BLaER1 treated with 17β-estradiol and CSF1 and Interleukin-3, amounts not matched to agents 10 nM and 100 nM (cell line): Measurements from ENCODE around the gene TMEM204.

ENCODE experiments used
- H3K27ac ChIP-seq, 11 experiments: shearing (Covaris generic); formaldehyde crosslinking; 2 replicates each; pipeline ENCODE4 v1.8.1; 2022
- H3K27me3 ChIP-seq, 11 experiments: shearing (Covaris generic); formaldehyde crosslinking; 2 replicates each; pipeline ENCODE4 v1.8.1; 2022
- H3K36me3 ChIP-seq, 11 experiments: shearing (Covaris generic); formaldehyde crosslinking; 2 replicates each; pipeline ENCODE4 v1.8.1; 2022
- H3K4me1 ChIP-seq, 10 experiments: shearing (Covaris generic); formaldehyde crosslinking; 2 replicates each; pipeline ENCODE4 v1.8.1; 2022
- H3K4me2 ChIP-seq, 11 experiments: shearing (Covaris generic); formaldehyde crosslinking; 2 replicates each; pipeline ENCODE4 v1.8.1; 2022
- H3K4me3 ChIP-seq, 10 experiments: shearing (Covaris generic); formaldehyde crosslinking; 2 replicates each; pipeline ENCODE4 v1.8.1; 2022
- H3K9ac ChIP-seq, 11 experiments: shearing (Covaris generic); formaldehyde crosslinking; 2 replicates each; pipeline ENCODE4 v1.8.1; 2022
- H3K9me3 ChIP-seq, 11 experiments: shearing (Covaris generic); formaldehyde crosslinking; replicated peaks in 1 of 11; 2 replicates each; pipeline ENCODE4 v1.8.1; 2022
- H4K20me1 ChIP-seq, 11 experiments: shearing (Covaris generic); formaldehyde crosslinking; 2 replicates each; pipeline ENCODE4 v1.8.1; 2022
- Cebpa-rat ChIP-seq, 11 experiments: shearing (Covaris generic); IDR thresholded peaks; 2 replicates each; pipeline ENCODE4 v1.8.1; 2022

Gene TMEM204

DNA sequence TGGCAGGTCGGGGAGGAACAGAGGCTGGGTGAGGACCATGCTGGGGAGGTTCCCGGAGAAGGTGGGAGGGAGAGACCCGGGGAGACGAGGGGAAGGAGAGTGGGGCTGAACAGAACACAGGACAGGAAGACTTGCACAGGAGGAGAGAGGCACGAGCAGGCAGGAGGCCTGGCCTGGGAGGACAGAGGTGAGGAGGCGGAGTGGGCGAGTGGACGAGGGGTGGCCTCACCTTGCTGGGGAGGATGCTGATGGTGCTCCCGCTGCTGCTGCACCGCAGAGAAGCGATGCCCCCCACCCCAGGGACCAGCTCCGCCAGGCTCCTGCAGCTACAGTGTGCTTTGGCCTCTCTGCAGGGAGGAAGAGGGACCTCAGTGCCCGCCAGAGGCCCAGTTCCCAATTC lies 34.5 kb downstream of the TMEM204 start:
- Histone ChIP-seq H3K4me1 (peaks cover 14 to 40% (median 27%) of the 10 kb centered on the region in 10 experiments), H3K27me3 (no peaks in the 10 kb centered on the region), H3K27ac (no peak overlapping the region), H3K4me2 (no peak overlapping the region), H3K9me3 (no peaks in the 10 kb centered on the region), H3K9ac (no peak overlapping the region), H4K20me1 (peaks cover 0 to 13% (median 0%) of the 10 kb centered on the region in 11 experiments; a peak in 5 of 22 replicates), H3K36me3 (peaks cover 0 to 32% (median 4%) of the 10 kb centered on the region in 11 experiments; a peak in 9 of 22 replicates), H3K4me3 (no peak overlapping the region)
- TF ChIP-seq Cebpa-rat (IDR thresholded peaks at IDR 0.05) = no peak

DNA sequence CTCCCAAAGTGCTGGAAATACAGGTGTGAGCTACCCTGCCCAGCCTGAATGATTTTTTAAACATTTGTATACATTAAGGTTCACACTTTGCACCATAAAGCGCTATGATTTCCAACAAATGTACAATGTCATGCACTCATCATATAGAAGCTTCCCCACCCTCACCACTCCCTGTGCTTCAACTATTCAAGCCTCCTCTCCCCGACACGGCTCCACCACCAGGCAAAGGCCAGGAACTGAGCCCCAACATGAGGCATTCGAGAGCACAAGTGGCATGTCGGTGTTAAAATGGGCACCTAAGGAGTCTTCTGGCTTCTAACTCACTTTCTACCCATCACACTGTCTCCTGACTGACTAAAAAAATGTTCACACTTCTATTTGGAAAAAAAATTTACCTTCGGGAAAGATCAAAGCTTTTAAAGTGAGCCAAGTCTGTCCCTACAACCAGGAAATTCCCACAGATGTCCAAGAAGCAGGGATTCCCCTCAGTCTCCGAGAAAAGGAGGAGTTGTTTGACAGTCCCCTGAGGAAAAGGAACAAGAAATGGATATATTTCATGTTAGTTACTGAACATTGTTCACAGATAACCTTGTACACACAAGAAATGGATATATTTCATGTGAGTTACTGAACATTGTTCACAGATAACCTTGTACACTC lies 37.7 kb downstream of the TMEM204 start:
- Histone ChIP-seq H3K4me1 (peaks cover 8 to 22% (median 13%) of the 10 kb centered on the region in 10 experiments; a peak in 19 of 20 replicates), H3K36me3 (peaks cover 0 to 23% (median 0%) of the 10 kb centered on the region in 11 experiments; a peak in 10 of 22 replicates), H3K4me3 (no peak overlapping the region), H3K9me3 (no peaks in the 10 kb centered on the region), H4K20me1 (peaks cover 0 to 6% (median 0%) of the 10 kb centered on the region in 11 experiments; a peak in 2 of 22 replicates), H3K27ac (no peak overlapping the region), H3K27me3 (no peaks in the 10 kb centered on the region), H3K4me2 (no peak overlapping the region), H3K9ac (no peak overlapping the region)
- TF ChIP-seq Cebpa-rat (IDR thresholded peaks at IDR 0.05) = no peak

DNA sequence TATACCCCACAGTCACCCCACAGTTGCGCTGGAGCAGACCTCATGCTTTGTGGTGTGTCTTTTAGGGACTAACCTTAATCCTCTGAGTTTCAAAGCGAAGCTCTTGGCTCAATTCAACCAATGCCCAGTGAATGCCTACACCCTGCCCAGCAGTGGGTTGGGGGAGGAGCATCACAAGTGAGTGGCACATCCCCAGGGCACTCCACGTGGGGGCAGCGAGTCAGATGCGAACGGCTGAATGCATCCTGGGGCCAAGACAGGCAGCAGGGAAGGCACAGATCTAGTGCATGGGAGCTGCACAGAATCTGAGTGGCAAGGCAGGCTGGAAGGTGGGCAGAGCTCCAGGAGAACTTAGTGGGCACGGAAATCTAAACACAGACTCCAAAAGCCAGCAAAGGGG lies 39.2 kb downstream of the TMEM204 start:
- H3K36me3 ChIP-seq = peaks cover 0 to 25% (median 2%) of the 10 kb centered on the region in 11 experiments; a peak in 11 of 22 replicates
- no peak overlapping the region for H3K9ac ChIP-seq
- H3K27me3 ChIP-seq = no peaks in the 10 kb centered on the region
- peaks cover 6 to 18% (median 12%) of the 10 kb centered on the region in 10 experiments; a peak in 18 of 20 replicates for H3K4me1 ChIP-seq
- H3K4me3 ChIP-seq = no peak overlapping the region
- TF ChIP-seq Cebpa-rat (IDR thresholded peaks at IDR 0.05) = no peak
- H4K20me1 ChIP-seq = no peaks in the 10 kb centered on the region; a peak in 2 of 22 replicates
- no peak overlapping the region for H3K4me2 ChIP-seq
- no peaks in the 10 kb centered on the region for H3K9me3 ChIP-seq
- H3K27ac ChIP-seq = no peak overlapping the region

DNA sequence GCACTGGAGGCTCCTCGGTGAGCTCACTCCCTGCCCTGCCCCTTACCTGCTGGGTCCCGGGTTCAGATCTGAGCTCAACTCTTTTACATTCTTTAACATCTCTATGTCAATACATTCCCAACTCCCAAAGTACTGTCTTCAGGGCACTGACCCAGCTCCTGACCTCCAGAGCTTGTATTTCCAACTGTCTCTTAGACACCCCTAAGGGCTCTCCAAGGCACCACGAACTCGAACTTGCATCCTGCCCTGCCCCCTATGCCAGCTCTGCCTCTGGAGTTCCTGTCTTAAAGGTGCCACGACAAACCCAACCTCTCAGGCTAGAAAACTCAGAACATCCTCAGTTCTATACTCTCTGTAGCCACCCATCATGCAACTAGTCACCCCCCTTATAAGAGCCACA lies 39.8 kb downstream of the TMEM204 start:
- Histone ChIP-seq H3K9me3 (no peaks in the 10 kb centered on the region), H3K4me2 (no peak overlapping the region), H3K27ac (no peak overlapping the region), H4K20me1 (no peaks in the 10 kb centered on the region; a peak in 1 of 22 replicates), H3K27me3 (no peaks in the 10 kb centered on the region), H3K36me3 (peaks cover 0 to 29% (median 4%) of the 10 kb centered on the region in 11 experiments; a peak in 12 of 22 replicates), H3K4me3 (no peak overlapping the region), H3K9ac (no peak overlapping the region), H3K4me1 (peaks cover 6 to 18% (median 12%) of the 10 kb centered on the region in 10 experiments; a peak in 18 of 20 replicates)
- no peak for TF ChIP-seq Cebpa-rat (IDR thresholded peaks at IDR 0.05)

DNA sequence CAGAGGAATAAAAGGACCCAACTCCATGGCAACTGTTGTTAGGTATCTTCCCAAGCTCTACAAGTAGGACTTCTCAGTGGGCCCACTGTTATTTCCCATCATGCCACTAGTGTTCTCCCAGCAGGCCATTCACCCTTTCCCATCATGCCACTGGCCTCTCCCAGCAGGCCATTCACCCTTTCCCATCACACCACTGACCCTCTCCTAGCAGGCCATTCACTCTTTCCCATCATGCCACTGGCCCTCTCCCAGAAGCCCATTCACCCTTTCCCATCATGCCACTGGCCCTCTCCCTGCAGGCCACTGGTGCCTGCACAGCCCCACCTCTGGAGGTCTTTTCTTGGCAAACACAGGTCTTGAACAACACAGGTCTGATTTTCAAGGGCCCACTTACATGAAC lies 42.1 kb downstream of the TMEM204 start:
- Histone ChIP-seq H3K9me3 (no peaks in the 10 kb centered on the region), H3K4me3 (no peak overlapping the region), H4K20me1 (no peaks in the 10 kb centered on the region; a peak in 1 of 22 replicates), H3K27ac (no peak overlapping the region), H3K4me1 (peaks cover 0 to 13% (median 2%) of the 10 kb centered on the region in 10 experiments; a peak in 12 of 20 replicates), H3K9ac (no peak overlapping the region), H3K4me2 (no peak overlapping the region), H3K36me3 (peaks cover 0 to 44% (median 15%) of the 10 kb centered on the region in 11 experiments; a peak in 18 of 22 replicates), H3K27me3 (no peaks in the 10 kb centered on the region)
- TF ChIP-seq Cebpa-rat (IDR thresholded peaks at IDR 0.05) = no peak

DNA sequence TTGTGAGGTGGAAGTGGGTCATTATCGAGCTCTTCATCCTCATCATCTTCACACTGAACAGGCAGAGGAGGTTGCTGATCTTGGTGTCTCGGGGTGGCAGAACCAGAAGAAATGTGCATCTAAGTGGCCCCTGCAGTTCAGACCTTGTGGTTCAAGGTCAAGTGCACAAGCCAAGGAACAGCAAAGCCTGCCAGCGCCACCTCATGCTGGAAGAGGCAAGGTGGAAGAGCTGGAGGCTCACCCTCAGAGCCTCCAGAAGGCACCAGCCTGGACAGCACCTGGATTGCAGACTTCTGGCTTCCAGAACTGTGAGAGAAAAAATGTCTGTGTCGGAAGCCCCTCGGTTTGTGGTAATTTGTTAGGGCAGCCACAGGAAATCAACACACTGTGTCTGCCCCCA lies 45.7 kb downstream of the TMEM204 start:
- peaks cover 20 to 64% (median 40%) of the 10 kb centered on the region in 11 experiments for H3K36me3 ChIP-seq
- 0 out of 22 replicates have a peak overlapping the region, but pooled peaks of 2 of the 11 experiments have one; percentile 9 to 22 for H3K9ac ChIP-seq

DNA sequence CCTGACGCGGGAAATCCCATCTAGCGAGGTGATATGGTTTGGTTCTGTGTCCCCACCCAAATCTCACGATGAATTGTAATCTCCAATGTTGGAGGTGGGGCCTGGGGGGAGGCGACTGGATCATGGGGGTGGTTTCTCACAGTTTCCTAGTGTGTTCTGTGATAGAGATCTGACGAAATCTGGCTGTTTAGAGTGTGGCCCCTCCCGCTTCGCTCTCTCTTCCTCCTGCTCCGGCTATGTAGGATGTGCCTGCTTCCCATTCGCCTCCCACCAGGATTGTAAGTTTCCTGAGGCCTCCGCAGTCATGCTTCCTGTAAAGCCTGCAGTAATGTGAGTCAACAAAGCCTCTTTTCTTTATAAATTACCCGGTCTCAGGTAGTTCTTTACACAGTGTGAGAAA lies 46.8 kb downstream of the TMEM204 start:
- Histone ChIP-seq H3K27me3 (no peaks in the 10 kb centered on the region), H3K27ac (no peak overlapping the region), H3K9ac (no peak overlapping the region), H3K4me1 (peaks cover 0 to 23% (median 16%) of the 10 kb centered on the region in 10 experiments; a peak in 14 of 20 replicates), H3K9me3 (peaks cover 9 to 11% (median 10%) of the 10 kb centered on the region in 11 experiments; a peak in 21 of 22 replicates), H3K4me3 (no peak overlapping the region), H3K4me2 (no peak overlapping the region), H4K20me1 (0 out of 22 replicates have a peak, but pooled peaks cover 0 to 3% (median 0%) of the 10 kb centered on the region in 11 experiments), H3K36me3 (peaks cover 20 to 70% (median 46%) of the 10 kb centered on the region in 11 experiments)
- no peak for TF ChIP-seq Cebpa-rat (IDR thresholded peaks at IDR 0.05)

More for the DNA sequence above, 45.7 kb downstream of the TMEM204 start:
- Histone ChIP-seq H3K4me1 (peaks cover 0 to 23% (median 16%) of the 10 kb centered on the region in 10 experiments; a peak in 14 of 20 replicates), H3K27me3 (no peaks in the 10 kb centered on the region), H4K20me1 (0 out of 22 replicates have a peak, but pooled peaks cover 0 to 3% (median 0%) of the 10 kb centered on the region in 11 experiments), H3K9me3 (peaks cover 9 to 11% (median 10%) of the 10 kb centered on the region in 11 experiments; a peak in 21 of 22 replicates), H3K4me2 (no peak overlapping the region), H3K27ac (no peak overlapping the region), H3K4me3 (no peak overlapping the region)
- no peak for TF ChIP-seq Cebpa-rat (IDR thresholded peaks at IDR 0.05)

DNA sequence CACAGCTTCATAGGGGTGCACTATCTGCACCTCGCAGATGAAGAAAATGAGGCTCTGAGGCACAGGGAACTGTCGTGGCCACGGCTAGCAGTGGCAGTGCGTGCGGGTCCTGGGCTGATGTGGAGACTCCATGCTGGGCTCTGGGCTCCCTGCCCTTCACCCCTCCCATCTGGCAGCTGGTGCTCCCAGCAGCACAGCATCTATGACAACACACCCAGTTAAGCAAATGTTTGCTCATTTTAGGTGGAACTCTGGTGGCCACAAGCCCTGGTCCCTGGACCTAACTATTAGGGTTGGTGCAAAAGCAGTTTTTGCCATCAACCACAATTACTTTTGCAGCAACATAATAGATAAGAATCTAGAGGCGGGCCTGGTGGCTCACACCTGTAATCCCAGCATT lies 47.5 kb downstream of the TMEM204 start:
- no peak for TF ChIP-seq Cebpa-rat (IDR thresholded peaks at IDR 0.05)
- no peak overlapping the region for H3K27ac ChIP-seq

DNA sequence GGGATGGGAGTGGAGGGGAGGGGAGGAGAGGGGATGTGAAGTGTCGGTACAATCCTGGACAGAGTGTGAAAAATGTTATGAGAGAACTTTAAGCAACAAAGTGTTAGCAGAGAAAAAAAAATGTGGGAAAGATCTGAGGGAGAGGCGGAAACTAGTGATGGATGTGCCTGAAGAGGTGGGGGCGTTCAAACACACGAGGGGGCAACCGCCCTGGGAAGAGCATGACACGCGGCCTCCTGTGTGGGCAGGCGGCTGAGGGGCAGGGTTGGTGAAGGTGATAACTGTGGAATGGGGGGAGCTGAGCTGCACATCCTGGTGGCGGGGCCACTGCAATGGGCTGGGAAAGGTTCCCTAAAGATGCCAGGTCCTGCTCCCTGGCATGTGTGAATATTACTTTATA lies 48.3 kb downstream of the TMEM204 start:
- Histone ChIP-seq H3K9ac (no peak overlapping the region), H3K9me3 (peaks cover 9 to 11% (median 10%) of the 10 kb centered on the region in 11 experiments; a peak in 21 of 22 replicates), H3K4me3 (peak overlapping the region in 1 of 10 experiments; percentile 25; a peak in 1 of 20 replicates), H3K36me3 (peaks cover 29 to 81% (median 57%) of the 10 kb centered on the region in 11 experiments), H3K4me1 (peaks cover 0 to 23% (median 16%) of the 10 kb centered on the region in 10 experiments; a peak in 14 of 20 replicates), H3K4me2 (peak overlapping the region in 8 of 11 experiments; percentile 5 to 50 (median 34); a peak in 12 of 22 replicates), H3K27ac (peak overlapping the region in 3 of 11 experiments; percentile 2 to 17 (median 4); a peak in 2 of 22 replicates), H4K20me1 (0 out of 22 replicates have a peak, but pooled peaks cover 0 to 3% (median 0%) of the 10 kb centered on the region in 11 experiments), H3K27me3 (no peaks in the 10 kb centered on the region)
- no peak for TF ChIP-seq Cebpa-rat (IDR thresholded peaks at IDR 0.05)

More for the DNA sequence above, 47.5 kb downstream of the TMEM204 start:
- peaks cover 0 to 23% (median 16%) of the 10 kb centered on the region in 10 experiments; a peak in 14 of 20 replicates for H3K4me1 ChIP-seq
- H3K9me3 ChIP-seq = peaks cover 9 to 11% (median 10%) of the 10 kb centered on the region in 11 experiments; a peak in 21 of 22 replicates
- H4K20me1 ChIP-seq = 0 out of 22 replicates have a peak, but pooled peaks cover 0 to 3% (median 0%) of the 10 kb centered on the region in 11 experiments
- H3K36me3 ChIP-seq = peaks cover 21 to 72% (median 49%) of the 10 kb centered on the region in 11 experiments
- H3K9ac ChIP-seq = no peak overlapping the region
- no peak overlapping the region for H3K4me2 ChIP-seq
- no peaks in the 10 kb centered on the region for H3K27me3 ChIP-seq
- H3K4me3 ChIP-seq = no peak overlapping the region
